HG03196 (cell line): ENCODE data around the gene HNRNPU.

Source experiments
- ATAC-seq: cut with Tn5 transposase; IDR thresholded peaks from one replicate; pipeline ENCODE4 v1.9.1; 2021; ENCODE audit not compliant: unreplicated experiment

Gene HNRNPU

GRCh38 chr1:244804841-244805240 lies 59.5 kb downstream of the HNRNPU start:
- ATAC-seq = no peak

- ATAC-seq = no peak
These were observed 61.6 kb downstream of the HNRNPU start for GRCh38 chr1:244802556-244803239.

GRCh38 chr1:244802041-244802440 lies 62.3 kb downstream of the HNRNPU start:
- no peak for ATAC-seq

GRCh38 chr1:244801246-244801645 lies 63.1 kb downstream of the HNRNPU start:
- no peak for ATAC-seq

- ATAC-seq = no peak
These were observed 63.5 kb downstream of the HNRNPU start for GRCh38 chr1:244800821-244801220.
